Bone marrow (tissue), 2 donors: Measurements from ENCODE around the gene DUSP14.

ENCODE experiments used
- DNase-seq, 2 donors: peaks; one replicate each; lab custom pipeline; 2025; lab: John Stamatoyannopoulos, UW

Gene DUSP14

DNA sequence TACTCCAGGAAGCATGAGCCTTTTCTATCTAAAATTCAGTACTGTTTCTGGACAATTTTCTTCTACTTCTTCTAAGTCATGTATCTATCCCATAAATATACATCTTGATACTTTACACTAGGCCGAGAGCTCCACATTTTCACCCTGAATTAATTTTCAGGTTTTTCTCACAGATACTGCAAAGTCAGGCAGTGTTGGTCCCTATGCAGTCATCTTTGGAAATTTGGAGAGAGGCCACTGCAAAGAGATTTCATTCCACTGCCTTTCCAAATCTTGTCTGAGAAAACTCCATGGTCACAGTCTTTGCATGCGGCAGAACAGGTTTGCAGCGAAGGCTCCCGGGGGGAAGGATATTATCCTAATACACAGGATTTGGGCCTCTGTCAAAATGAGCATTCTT is 28.2 kb downstream of the DUSP14 start:
- DNase-seq: no peak

GRCh38 chr17:37518826-37519225 is 29.1 kb downstream of the DUSP14 start:
- no peak for DNase-seq

DNA sequence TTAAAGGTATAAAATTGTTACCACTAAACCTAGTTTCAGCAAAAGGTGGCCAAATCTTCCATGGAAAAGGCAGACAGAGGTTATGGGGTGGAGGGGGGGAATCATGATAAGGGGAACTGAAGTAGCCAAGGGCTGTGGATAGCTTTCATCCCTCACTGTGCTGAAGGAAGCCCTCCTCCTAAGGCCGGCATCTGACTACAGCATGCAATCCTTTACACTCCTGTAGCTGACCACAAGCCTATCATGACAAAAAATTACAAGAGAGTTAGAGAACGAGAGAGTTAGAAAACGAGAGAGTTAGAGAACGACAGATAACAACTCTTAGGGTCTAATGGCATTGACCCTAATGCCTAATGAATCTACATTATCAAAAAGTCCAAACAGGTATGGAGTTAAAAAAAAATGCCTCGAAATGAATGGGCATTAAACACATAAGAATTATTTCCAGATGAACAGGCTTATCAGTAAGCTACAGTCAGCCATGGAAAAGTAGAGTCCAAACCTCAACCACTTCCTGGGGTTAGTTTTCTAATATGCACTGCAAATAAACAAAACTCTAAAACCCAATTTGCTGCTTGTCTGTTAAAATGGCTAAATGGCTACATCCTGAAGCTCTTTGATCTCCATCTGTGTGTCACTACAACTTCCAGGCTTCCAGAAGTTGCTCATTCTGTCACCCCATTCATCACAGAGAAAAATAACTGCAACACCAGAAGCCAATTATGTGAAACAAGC is 29.7 kb downstream of the DUSP14 start:
- no peak for DNase-seq

- no peak for DNase-seq
These were observed 30.5 kb downstream of the DUSP14 start for GRCh38 chr17:37520174-37520573.

DNA sequence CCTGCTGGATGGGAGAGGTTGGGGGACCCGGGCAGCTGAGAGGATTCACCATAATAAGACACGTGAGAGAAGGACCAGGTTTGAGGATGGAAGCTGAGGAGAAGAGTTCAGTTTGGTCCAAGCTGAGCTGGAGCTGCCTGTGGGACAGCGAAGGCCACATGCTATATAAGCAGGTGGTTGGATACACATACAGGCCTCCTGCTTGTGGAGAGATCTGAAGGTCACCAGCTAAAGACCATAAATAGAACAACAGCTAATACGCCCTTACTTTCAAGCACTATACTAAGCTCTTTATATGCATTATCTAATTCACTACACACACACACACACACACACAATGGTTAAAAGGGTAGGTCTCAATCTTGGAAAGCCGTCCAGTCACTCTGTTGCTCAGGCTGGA is 32.1 kb downstream of the DUSP14 start:
- no peak for DNase-seq

DNA sequence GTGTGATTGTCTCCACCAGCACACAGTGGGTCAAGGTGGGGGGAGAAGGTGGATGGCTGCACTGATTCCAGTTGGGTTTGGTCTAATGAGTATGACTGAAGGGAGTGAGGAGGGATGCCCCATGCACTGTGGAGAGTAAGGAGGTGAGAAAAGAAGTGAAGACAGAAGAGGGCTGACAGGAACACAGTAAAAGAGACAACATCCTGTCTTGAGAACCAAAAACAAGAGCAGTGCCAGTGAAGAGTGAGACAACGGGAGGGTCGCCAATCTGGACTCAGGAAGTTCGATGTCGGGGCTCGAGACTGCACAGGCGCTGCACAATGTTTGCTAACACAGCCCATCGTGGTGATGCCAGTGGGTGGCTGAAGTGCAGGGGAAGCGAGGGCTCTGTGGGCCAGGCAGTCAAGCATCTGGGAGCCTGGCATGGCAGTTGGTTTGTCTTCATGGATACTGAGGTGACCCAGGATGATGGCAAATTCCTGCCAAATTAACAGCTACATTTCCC is 34.1 kb downstream of the DUSP14 start:
- DNase-seq: no peak

- DNase-seq: peak in 1 of 2 donors; percentile 5
These were observed 37.7 kb downstream of the DUSP14 start for GRCh38 chr17:37527249-37527851.

GRCh38 chr17:37530420-37530819 is 40.7 kb downstream of the DUSP14 start:
- no peak for DNase-seq

DNA sequence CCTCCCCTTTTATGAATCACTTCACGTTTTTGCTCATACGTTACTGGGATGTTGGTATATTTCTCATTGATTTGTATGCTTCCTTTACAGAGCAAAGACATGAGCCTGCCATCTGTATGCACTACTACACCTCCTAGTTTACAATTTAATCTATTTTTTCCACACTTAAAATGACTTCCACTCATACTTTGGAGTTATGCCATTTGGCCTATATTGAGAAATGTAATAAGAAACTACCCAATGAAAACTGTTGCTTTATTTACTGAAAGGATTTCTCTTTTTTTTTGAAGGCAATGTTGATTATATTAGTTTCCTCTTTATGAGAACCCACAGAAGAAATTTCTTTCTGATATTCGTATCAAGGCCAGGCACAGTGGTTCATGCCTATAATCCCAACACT is 43.1 kb downstream of the DUSP14 start:
- DNase-seq: no peak

- no peak for DNase-seq
These were observed 46.2 kb downstream of the DUSP14 start for GRCh38 chr17:37535906-37536305.

DNA sequence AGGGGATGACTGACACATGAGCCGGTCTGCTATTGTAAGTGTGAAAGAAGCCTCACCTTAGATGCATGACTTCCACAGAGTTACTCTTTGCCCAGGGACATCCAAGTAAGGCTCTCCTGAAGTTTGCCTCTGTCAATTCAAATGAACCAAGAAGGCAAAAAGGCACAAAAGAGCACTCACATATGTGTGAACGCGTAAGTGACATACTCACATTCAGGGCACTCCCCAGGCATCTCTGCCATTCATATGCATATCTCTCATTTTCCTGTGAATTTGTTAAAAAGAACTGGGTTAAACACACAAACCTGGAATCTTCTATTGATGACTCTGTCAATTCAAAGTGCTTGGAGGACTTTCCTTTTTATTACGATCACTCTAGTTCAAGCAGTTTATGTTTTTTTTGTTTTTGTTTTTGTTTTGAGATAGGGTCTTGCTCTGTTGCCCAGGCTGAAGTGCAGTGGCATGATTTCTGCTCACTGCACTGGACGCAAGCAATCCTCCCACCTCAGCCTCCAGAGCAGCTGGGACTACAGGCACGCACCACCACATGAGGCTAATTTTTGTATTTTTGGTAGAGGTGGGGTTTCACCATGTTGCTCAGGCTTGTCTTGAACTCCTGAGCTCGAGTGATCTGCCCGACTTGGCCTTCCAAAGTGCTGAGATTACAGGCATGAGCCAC is 49.4 kb downstream of the DUSP14 start:
- no peak for DNase-seq

DNA sequence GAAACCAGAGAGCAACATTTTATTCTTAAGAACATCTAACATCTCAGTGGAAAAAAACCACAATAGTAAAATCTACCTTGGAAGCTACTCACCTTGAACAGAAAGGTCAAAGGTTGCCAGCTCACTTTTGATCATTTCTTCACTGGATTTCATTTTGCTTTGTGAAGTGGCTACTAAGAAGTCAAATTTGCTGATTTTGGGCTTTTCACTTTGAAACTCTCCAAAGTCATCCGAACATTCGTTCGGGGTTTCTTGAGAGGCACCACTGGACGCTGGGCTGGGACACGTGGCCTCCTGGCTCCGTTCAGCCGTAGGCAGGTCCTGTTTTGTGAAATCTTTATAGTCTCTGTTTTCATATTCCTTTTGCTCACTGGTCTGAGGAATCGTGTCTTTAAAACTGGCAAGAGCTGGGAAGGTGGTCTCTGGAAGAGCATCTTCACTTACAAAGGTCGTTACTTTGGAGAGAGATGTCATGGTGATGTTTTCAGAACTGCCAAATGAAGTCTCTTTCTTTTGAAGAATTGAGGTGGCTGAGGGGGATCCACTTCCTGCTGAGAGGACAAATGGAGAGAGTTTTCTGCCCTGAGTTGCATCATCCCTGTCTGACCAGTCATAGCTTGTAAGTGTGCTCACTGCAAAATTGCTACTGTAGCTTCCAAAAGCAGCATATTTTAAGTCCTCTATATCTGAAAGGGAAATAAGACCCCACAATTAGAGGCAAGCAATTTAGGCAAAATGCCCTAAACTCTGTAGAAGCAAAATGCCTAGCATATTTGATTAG is 52.4 kb downstream of the DUSP14 start:
- DNase-seq: no peak

- no peak for DNase-seq
These were observed 54.0 kb downstream of the DUSP14 start for GRCh38 chr17:37543637-37544052.

GRCh38 chr17:37545486-37545885 is 55.8 kb downstream of the DUSP14 start:
- no peak for DNase-seq

DNA sequence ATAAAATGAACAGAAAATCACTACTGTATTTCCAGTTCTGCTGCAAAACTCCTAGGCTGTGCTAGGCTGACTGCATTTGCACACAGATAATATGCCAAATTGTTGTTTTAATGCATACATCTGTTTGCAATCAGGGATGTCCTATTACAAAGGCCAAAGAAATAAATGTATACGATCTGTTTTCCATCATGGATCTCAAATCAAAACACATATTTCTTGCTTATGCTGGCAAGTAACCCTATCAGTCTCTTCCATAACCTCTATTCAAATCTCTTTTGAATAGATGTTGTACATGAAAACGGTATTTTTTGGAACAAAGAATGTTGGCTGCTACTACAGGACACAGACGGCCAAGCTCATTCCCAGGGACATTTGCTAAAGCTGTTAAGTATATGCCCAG is 56.6 kb downstream of the DUSP14 start:
- no peak for DNase-seq

DNA sequence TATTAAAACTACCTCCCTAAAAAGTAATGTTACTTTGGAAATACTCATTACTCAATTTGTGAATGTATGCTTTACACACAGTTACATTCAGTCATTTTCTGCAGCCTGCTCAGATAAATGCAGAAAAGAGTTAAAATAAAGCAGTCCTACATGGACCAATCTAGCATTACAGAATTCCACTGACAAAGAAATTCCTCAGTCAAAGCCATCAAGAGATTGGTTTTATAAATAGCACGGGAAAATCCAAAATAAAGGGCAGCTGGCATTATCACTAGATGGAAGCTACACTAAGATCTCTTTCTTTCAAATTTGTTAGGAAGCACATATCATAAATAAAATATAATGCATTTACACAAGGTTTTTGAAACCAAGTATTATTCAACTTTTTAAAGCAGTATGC is 58.3 kb downstream of the DUSP14 start:
- no peak for DNase-seq

- no peak for DNase-seq
These were observed 62.1 kb downstream of the DUSP14 start for GRCh38 chr17:37551788-37552187.

DNA sequence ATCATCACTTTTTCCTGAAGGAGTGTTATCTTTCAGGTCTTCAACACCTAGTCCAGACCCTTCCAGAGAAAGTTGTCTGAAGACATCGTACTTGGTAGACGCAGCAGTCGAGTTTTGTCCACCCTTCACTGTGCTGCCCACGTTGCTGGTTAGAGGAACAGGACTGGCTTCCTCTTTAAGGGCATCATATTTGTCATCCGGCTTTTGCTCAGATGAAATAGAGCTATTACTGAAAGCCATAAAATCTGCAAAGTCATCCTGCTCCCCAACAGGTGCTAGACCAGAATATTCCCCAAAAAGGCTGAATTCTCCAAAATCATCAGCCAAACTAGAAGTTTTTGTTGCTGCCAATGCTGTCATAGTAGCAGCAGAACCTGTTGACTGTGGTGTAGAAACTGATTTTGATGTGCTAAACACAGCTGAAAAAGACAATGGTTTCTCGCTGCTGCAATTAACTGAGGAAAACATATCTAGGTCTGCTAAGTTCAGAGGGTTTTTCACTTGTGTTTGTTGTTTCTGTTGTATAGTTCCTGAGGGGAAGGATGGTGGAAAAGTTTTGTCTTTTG is 63.8 kb downstream of the DUSP14 start:
- DNase-seq: peak in 1 of 2 donors; percentile 5

GRCh38 chr17:37555386-37555785 is 65.7 kb downstream of the DUSP14 start:
- DNase-seq: no peak

- DNase-seq: no peak
These were observed 67.8 kb downstream of the DUSP14 start for GRCh38 chr17:37557482-37557881.

GRCh38 chr17:37558299-37558698 is 68.6 kb downstream of the DUSP14 start:
- DNase-seq: no peak
